OCI-LY3 (cell line): ENCODE results near the gene RHOD.

Experiments
- H2AFZ ChIP-seq: fragments of 200-600, 300-600 bp; shearing (Covaris generic); 2 replicates; pipeline ENCODE4 v1.6.0; 2014; ENCODE audit warnings: antibody characterized with exemption, low read depth, low read length
- H3K27ac ChIP-seq: fragments of 200-600, 300-600 bp; sonication (generic); 2 replicates; pipeline ENCODE4 v1.5.1; 2014; ENCODE audit warnings: mild to moderate bottlenecking, low read length, moderate library complexity, mixed read lengths
- H3K27me3 ChIP-seq: fragments of 200-600, 300-600 bp; sonication (generic); 2 replicates; pipeline ENCODE4 v1.6.1; 2014; ENCODE audit warnings: low read depth, low read length, mixed read lengths
- H3K36me3 ChIP-seq: fragments of 200-600, 300-600 bp; sonication (generic); replicated peaks from 2 replicates; pipeline ENCODE3; 2014; ENCODE audit warnings: low read depth, low read length, mixed read lengths
- H3K4me1 ChIP-seq: fragments of 300-600, 200-600 bp; sonication (generic); 2 replicates; pipeline ENCODE4 v1.6.1; 2014; ENCODE audit warnings: low read length, mixed read lengths
- H3K4me2 ChIP-seq: fragments of 200-600, 300-600 bp; sonication (generic); 2 replicates; pipeline ENCODE4 v1.6.1; 2014; ENCODE audit warnings: low read length, mixed read lengths
- H3K4me3 ChIP-seq: fragments of 300-600, 200-600 bp; sonication (generic); 2 replicates; pipeline ENCODE4 v1.5.1; 2014; ENCODE audit warnings: antibody characterized with exemption, mild to moderate bottlenecking, low read length, moderate library complexity
- H3K79me2 ChIP-seq: fragments of 300-600, 200-600 bp; shearing (Covaris generic); 2 replicates; pipeline ENCODE4 v1.6.1; 2014; ENCODE audit warnings: mild to moderate bottlenecking, low read length, mixed read lengths
- H3K9ac ChIP-seq: fragments of 300-600, 200-600 bp; shearing (Covaris generic); 2 replicates; pipeline ENCODE4 v1.6.0; 2014; ENCODE audit warnings: mild to moderate bottlenecking, low read length, moderate library complexity
- H3K9me3 ChIP-seq: fragments of 200-600, 300-600 bp; shearing (Covaris generic); 2 replicates; pipeline ENCODE4 v1.6.1; 2014; ENCODE audit warnings: low read length, mixed read lengths; ENCODE audit not compliant: insufficient read depth
- H4K20me1 ChIP-seq: fragments of 200-600, 300-600 bp; sonication (generic); 2 replicates; pipeline ENCODE4 v1.6.1; 2016; ENCODE audit warnings: low read length, mixed read lengths; ENCODE audit not compliant: insufficient read depth
- EZH2phosphoT487 ChIP-seq: fragments of 200-600 bp; shearing (Covaris generic); IDR thresholded peaks from 2 replicates; pipeline ENCODE4 v1.6.1; 2018; ENCODE audit warnings: antibody characterized with exemption, mixed run types, low read depth
- TF ChIP-seq, protein P1 (sequence below): fragments of 200-600, 300-600 bp; sonication (generic); IDR thresholded peaks from 2 replicates; pipeline ENCODE4 v1.5.1; 2014; ENCODE audit warnings: antibody characterized with exemption, low read length, low read depth

The RHOD gene

DNA sequence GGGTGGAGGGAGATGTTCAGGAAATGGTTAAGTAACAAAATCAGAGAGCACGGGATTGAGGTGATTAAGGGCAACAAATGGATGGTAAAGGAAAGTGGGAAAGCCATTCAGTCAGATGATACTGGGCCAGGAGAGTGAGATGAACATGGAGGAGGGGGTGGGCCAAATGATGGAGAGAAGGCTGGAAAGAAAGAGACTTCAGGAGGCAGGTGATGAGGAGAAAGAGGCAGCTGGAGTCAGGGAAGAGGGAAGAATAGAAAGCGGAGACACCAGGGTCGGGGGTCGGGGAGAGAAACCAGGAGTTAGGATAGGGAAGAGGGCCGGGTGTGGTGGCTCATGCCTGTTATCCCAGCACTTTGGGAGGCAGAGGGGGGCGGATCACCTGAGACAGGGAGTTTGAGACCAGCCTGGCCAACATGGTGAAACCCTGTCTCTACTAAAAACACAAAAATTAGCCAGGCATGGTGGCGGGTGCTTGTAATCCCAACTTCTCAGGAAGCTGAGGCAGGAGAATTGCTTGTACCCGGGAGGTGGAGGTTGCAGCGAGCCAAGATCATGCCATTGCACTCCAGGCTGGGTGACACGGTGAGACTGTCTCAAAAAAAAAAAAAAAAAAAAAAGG is 57.7 kb downstream of the RHOD start:
- TF ChIP-seq EZH2phosphoT487, result no peak
- TF ChIP-seq, protein P1, sequence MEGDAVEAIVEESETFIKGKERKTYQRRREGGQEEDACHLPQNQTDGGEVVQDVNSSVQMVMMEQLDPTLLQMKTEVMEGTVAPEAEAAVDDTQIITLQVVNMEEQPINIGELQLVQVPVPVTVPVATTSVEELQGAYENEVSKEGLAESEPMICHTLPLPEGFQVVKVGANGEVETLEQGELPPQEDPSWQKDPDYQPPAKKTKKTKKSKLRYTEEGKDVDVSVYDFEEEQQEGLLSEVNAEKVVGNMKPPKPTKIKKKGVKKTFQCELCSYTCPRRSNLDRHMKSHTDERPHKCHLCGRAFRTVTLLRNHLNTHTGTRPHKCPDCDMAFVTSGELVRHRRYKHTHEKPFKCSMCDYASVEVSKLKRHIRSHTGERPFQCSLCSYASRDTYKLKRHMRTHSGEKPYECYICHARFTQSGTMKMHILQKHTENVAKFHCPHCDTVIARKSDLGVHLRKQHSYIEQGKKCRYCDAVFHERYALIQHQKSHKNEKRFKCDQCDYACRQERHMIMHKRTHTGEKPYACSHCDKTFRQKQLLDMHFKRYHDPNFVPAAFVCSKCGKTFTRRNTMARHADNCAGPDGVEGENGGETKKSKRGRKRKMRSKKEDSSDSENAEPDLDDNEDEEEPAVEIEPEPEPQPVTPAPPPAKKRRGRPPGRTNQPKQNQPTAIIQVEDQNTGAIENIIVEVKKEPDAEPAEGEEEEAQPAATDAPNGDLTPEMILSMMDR, result no peak

DNA sequence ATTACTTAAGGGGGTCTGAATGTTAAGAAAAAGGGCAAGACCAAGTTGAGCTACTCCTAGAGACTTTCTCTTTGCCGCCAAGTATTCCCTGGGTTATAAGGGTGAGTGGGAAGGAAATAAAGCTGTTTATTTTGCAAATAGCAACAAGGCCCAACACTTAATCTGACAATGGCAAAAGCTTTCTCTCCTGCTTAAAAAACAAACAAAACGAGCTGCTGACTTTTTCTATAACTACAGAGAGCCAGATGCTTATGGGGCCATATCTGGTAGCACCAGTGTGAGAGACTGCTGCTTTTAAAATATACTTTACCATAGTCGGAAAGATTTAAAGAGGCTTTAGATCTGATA is 60.1 kb downstream of the RHOD start:
- Histone ChIP-seq H3K79me2 (peaks cover 41% of the 10 kb centered on the region), H3K9ac (peak overlapping the region; percentile 96; the same call in 1 of the 2 replicates), H4K20me1 (peaks cover 6% of the 10 kb centered on the region; the same call in 1 of the 2 replicates), H3K36me3 (peaks cover 13% of the 10 kb centered on the region), H2AFZ (no peak overlapping the region), H3K9me3 (no peaks in the 10 kb centered on the region), H3K4me2 (peak overlapping the region; percentile 86), H3K4me3 (peak overlapping the region; percentile 83), H3K27me3 (no peaks in the 10 kb centered on the region), H3K4me1 (peaks cover 54% of the 10 kb centered on the region), H3K27ac (peak overlapping the region; percentile 64)
- TF ChIP-seq EZH2phosphoT487, result no peak
- TF ChIP-seq, protein P1, result no peak

More for the DNA sequence above, 57.7 kb downstream of the RHOD start:
- H3K4me2 ChIP-seq, result peak overlapping the region; percentile 98
- no peaks in the 10 kb centered on the region for H3K36me3 ChIP-seq
- no peaks in the 10 kb centered on the region for H4K20me1 ChIP-seq
- H3K27ac ChIP-seq, result peak overlapping the region; percentile 99
- H2AFZ ChIP-seq, result no peak overlapping the region
- H3K9me3 ChIP-seq, result no peaks in the 10 kb centered on the region
- H3K27me3 ChIP-seq, result no peaks in the 10 kb centered on the region
- peak overlapping the region; percentile 71 for H3K9ac ChIP-seq
- H3K4me3 ChIP-seq, result peak overlapping the region; percentile 69
- H3K79me2 ChIP-seq, result peaks cover 17% of the 10 kb centered on the region
- peaks cover 63% of the 10 kb centered on the region for H3K4me1 ChIP-seq

DNA sequence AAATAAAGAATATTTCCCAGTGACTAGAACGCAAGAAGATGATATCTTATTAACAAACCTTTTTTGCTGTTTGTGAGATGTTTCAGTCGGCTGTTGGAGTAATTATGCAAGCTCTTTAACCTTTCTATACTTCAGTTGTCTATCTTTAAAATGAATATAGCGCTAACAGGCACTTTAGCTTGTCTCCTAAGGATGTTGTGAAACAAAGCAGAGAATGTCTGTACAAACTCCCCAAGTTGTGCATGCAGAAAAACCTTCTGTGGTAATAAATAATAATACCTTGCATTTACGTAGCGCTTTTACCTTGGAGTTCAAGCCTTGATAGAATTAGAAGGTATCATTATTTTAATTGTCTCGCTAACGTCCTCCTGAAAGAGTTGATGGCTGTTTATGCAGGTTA is 60.5 kb downstream of the RHOD start:
- H3K4me2 ChIP-seq, result peak overlapping the region; percentile 86
- no peaks in the 10 kb centered on the region for H3K27me3 ChIP-seq
- H3K4me1 ChIP-seq, result peaks cover 53% of the 10 kb centered on the region
- peaks cover 17% of the 10 kb centered on the region for H3K36me3 ChIP-seq
- H3K79me2 ChIP-seq, result peaks cover 45% of the 10 kb centered on the region
- H2AFZ ChIP-seq, result peak overlapping the region; percentile 16
- H3K27ac ChIP-seq, result peak overlapping the region; percentile 64
- peak overlapping the region; percentile 96 for H3K9ac ChIP-seq
- H3K4me3 ChIP-seq, result peak overlapping the region; percentile 83
- TF ChIP-seq, protein P1, result no peak
- no peak for TF ChIP-seq EZH2phosphoT487
- H3K9me3 ChIP-seq, result no peaks in the 10 kb centered on the region
- peaks cover 11% of the 10 kb centered on the region for H4K20me1 ChIP-seq

DNA sequence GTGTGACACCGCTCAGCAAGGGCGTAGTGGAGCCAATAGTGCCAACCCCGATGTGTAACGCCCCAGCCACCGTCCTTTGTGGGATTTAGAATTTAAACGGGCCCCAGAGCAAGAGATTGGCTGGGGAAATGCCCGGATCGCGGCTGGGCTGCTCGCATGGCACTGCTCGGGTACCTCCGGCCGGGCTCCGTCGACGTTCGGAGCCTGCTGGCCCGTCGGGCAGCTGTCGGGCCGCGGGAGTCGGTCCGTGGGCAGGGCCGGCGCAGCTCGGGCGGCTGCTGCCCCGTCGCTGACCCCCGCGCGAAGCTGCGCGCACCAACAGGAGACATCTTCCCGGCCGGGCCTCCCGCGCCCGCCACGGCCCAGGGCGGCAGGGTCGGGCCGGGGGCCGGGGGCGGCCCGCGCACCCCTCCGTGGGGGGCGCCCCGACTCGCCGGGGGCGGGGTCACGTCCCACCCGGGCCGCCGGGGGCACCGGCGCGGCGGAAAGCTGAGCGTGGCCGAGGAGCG is 61.1 kb downstream of the RHOD start:
- no peaks in the 10 kb centered on the region for H3K27me3 ChIP-seq
- peak overlapping the region; percentile 86 for H3K4me2 ChIP-seq
- H4K20me1 ChIP-seq, result peaks cover 13% of the 10 kb centered on the region
- peak overlapping the region; percentile 96 for H3K9ac ChIP-seq
- H3K4me1 ChIP-seq, result peaks cover 50% of the 10 kb centered on the region
- peaks cover 17% of the 10 kb centered on the region for H3K36me3 ChIP-seq
- peak overlapping the region; percentile 88 for H3K27ac ChIP-seq
- peak overlapping the region; percentile 83 for H3K4me3 ChIP-seq
- H3K79me2 ChIP-seq, result peaks cover 51% of the 10 kb centered on the region
- H2AFZ ChIP-seq, result peak overlapping the region; percentile 16
- H3K9me3 ChIP-seq, result no peaks in the 10 kb centered on the region
- TF ChIP-seq, protein P1, result no peak
- no peak for TF ChIP-seq EZH2phosphoT487
